Body of pancreas (tissue), 4 donors: ENCODE measurements around the gene SLC18A2. TPM values are rescaled to one million over a fixed set of nuclear protein-coding genes. Genes with fewer than 3 reads are reported as not detected.

Source experiments
- ATAC-seq: fragments of 150-250 bp; one replicate; pipeline ENCODE4 v1.9.1; 2016
- DNase-seq, 4 donors: peaks; one replicate each; pipeline ENCODE4 v3.0.0-alpha.2; 2019
- H3K27ac ChIP-seq, 4 donors: fragments of 200-600 bp; sonication (generic); 1 replicate in 3 of 4; 2 replicates in 1 of 4; pipeline versions ENCODE4 v1.5.1 to v1.6.1; 2016 to 2019; ENCODE audit warnings: mild to moderate bottlenecking in 1 of 4, mixed read lengths in 1 of 4, moderate library complexity in 1 of 4
- H3K27me3 ChIP-seq, 2 donors: fragments of 200-600 bp; sonication (generic); one replicate each; pipeline ENCODE4 v1.6.0; 2016; ENCODE audit warnings: mild to moderate bottlenecking in 1 of 2
- H3K36me3 ChIP-seq, 2 donors: fragments of 200-600 bp; sonication (generic); replicated peaks in 1 of 2; 2 replicates each; pipeline ENCODE4 v1.5.1; 2016; ENCODE audit warnings: low read depth in 2 of 2; ENCODE audit not compliant: insufficient read depth in 1 of 2
- H3K4me1 ChIP-seq: fragments of 200-600 bp; sonication (generic); one replicate; pipeline ENCODE4 v1.6.0; 2016
- H3K4me3 ChIP-seq, 2 donors: fragments of 200-600 bp; sonication (generic); 1 replicate in 1 of 2; 2 replicates in 1 of 2; pipeline ENCODE4 v1.5.1; 2016 to 2019
- H3K9me3 ChIP-seq, 3 donors: fragments of 200-600 bp; sonication (generic); 1 replicate in 2 of 3; 2 replicates in 1 of 3; pipeline ENCODE4 v1.5.1; 2016
- CTCF ChIP-seq, 7 experiments: fragments of 450-650 bp in 4 of 7; fragments of 200-600 bp in 3 of 7; sonication (generic) in 3 of 7; IDR thresholded peaks; one replicate each; pipeline ENCODE4 v1.5.1; 2016 to 2019; ENCODE audit warnings: antibody characterized with exemption in 7 of 7
- POLR2A ChIP-seq, 3 donors: fragments of 450-650 bp; IDR thresholded peaks; one replicate each; pipeline ENCODE4 v1.6.1; 2016; ENCODE audit warnings: antibody characterized with exemption in 3 of 3, mild to moderate bottlenecking in 2 of 3
- WGBS, 2 donors: methylation state at CpG; one replicate each; pipeline ENCODE4 v1.1.5; 2017; 5-methylcytosine and 5-hydroxymethylcytosine counted together
- intact Hi-C: fragments of 100-400 bp; cut with DNase I; formaldehyde crosslinking; loops from one replicate; pipeline ENCODE4 v1.15.1; 2023
- total RNA-seq, 2 donors: library from RNA; depleted of rRNA; stranded (reverse); fragments of >200 nt; gene quantifications; one replicate each; pipeline ENCODE4 v1.1.0, GENCODE V29; 2016

The SLC18A2 gene
- total RNA-seq, result 1 to 10 TPM; 1.6 to 2.3 TPM

- intact Hi-C loops, result no loop called here
- H3K27me3 ChIP-seq, result peaks cover 0 to 5% of the 10 kb centered on the region in 2 donors
- no peaks in the 10 kb centered on the region for H3K36me3 ChIP-seq
- H3K4me3 ChIP-seq, result no peak within 1 kb of the TSS
- H3K9me3 ChIP-seq, result no peaks in the 10 kb centered on the region
- 4 to 9% methylated on average over 7 to 91 of the region's 93 CpGs for whole genome bisulfite sequencing, 2 donors
- no peak within 1 kb of the TSS for H3K27ac ChIP-seq
- ATAC-seq (peak; percentile 21), DNase-seq (no peak)
- TF ChIP-seq POLR2A (IDR thresholded peaks at IDR 0.05) (no peak), CTCF (IDR thresholded peaks at IDR 0.05) (no peak)
- H3K4me1 ChIP-seq, result peaks cover 6% of the 10 kb centered on the region
These were observed at the start of gene SLC18A2 for GRCh38 chr10:117240621-117241529. Gene SLC18A2, plus strand, starts transcription at chr10:117241114. Its CDS starts 580 bp downstream, at chr10:117241694.

GRCh38 chr10:117197189-117197588 lies 43.7 kb upstream of the SLC18A2 start, which contains the start of gene KCNK18:
Gene KCNK18, plus strand, starts transcription at chr10:117197489. Its CDS starts 0 bp downstream, at chr10:117197489.
- H3K4me1 ChIP-seq, result no peaks in the 10 kb centered on the region
- DNase-seq, result no peak
- intact Hi-C loops, result no loop called here
- H3K9me3 ChIP-seq, result no peaks in the 10 kb centered on the region
- WGBS, 2 donors, result 76 to 78% methylated on average over 11 to 12 of the region's 12 CpGs
- no peak within 1 kb of the TSS for H3K4me3 ChIP-seq
- H3K36me3 ChIP-seq, result no peaks in the 10 kb centered on the region
- H3K27me3 ChIP-seq, result no peaks in the 10 kb centered on the region
- TF ChIP-seq CTCF (IDR thresholded peaks at IDR 0.05), result no peak
- TF ChIP-seq POLR2A (IDR thresholded peaks at IDR 0.05), result no peak
- no peak within 1 kb of the TSS for H3K27ac ChIP-seq
- ATAC-seq, result no peak

GRCh38 chr10:117198088-117198487 lies 42.8 kb upstream of the SLC18A2 start:
- H3K9me3 ChIP-seq, result no peaks in the 10 kb centered on the region
- no peaks in the 10 kb centered on the region for H3K4me1 ChIP-seq
- TF ChIP-seq POLR2A (IDR thresholded peaks at IDR 0.05), result no peak
- no peak for TF ChIP-seq CTCF (IDR thresholded peaks at IDR 0.05)
- no peak overlapping the region for H3K27ac ChIP-seq
- ATAC-seq, result no peak
- intact Hi-C loops, result no loop called here
- DNase-seq, result no peak
- H3K36me3 ChIP-seq, result no peaks in the 10 kb centered on the region
- H3K27me3 ChIP-seq, result no peaks in the 10 kb centered on the region
- 47 to 59% methylated on average over 4 of the region's 4 CpGs for WGBS, 2 donors
- no peak overlapping the region for H3K4me3 ChIP-seq

- no peaks in the 10 kb centered on the region for H3K4me1 ChIP-seq
- no peaks in the 10 kb centered on the region for H3K36me3 ChIP-seq
- no peak overlapping the region for H3K27ac ChIP-seq
- H3K4me3 ChIP-seq, result no peak overlapping the region
- 46 to 71% methylated on average over 3 to 4 of the region's 4 CpGs for WGBS, 2 donors
- H3K27me3 ChIP-seq, result no peaks in the 10 kb centered on the region
- DNase-seq (no peak), ATAC-seq (no peak)
- no peaks in the 10 kb centered on the region for H3K9me3 ChIP-seq
- TF ChIP-seq POLR2A (IDR thresholded peaks at IDR 0.05), result no peak
- no peak for TF ChIP-seq CTCF (IDR thresholded peaks at IDR 0.05)
- intact Hi-C loops, result loop anchor here (10.0 kb wide), 1 partner anchor 253 kb away; no protein-coding TSS in a partner anchor
These were observed 39.1 kb upstream of the SLC18A2 start for GRCh38 chr10:117201826-117202225.
